C4-2B (cell line): Measurements from ENCODE around the gene IGF1.

ENCODE experiments used
- H3K27ac ChIP-seq: fragments of 450-650 bp; 2 replicates; pipeline ENCODE4 v1.5.1; 2017
- ZFX ChIP-seq: fragments of 450-650 bp; IDR thresholded peaks from 2 replicates; pipeline ENCODE4 v1.6.1; 2017
- TF ChIP-seq, protein P1 (sequence below): fragments of 450-650 bp; conservative IDR thresholded peaks from 2 replicates; pipeline ENCODE4 v1.5.1; 2017; ENCODE audit warnings: mild to moderate bottlenecking

IGF1 gene

DNA sequence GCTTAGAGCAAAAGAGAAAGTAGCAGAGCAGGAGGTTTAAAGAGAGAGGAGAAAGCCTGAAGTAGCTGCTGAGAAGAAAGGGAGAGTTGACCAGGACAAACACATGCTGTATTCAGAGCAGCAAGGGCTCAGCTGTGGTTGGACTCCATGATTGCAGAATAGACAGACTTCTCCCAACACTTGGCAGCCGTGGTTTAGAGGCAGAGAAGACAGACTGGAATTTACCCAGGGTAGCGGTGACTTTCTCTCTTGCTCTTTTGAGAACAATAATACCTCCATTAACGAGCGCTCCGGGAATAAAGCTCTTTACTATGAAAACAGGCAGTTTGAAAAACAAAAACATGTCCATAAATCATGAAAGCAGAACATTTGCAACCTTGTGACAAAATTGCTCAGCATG lies 21.4 kb upstream of the IGF1 start:
- peak overlapping the region; percentile 84 for H3K27ac ChIP-seq
- no peak for TF ChIP-seq ZFX
- TF ChIP-seq, protein P1, sequence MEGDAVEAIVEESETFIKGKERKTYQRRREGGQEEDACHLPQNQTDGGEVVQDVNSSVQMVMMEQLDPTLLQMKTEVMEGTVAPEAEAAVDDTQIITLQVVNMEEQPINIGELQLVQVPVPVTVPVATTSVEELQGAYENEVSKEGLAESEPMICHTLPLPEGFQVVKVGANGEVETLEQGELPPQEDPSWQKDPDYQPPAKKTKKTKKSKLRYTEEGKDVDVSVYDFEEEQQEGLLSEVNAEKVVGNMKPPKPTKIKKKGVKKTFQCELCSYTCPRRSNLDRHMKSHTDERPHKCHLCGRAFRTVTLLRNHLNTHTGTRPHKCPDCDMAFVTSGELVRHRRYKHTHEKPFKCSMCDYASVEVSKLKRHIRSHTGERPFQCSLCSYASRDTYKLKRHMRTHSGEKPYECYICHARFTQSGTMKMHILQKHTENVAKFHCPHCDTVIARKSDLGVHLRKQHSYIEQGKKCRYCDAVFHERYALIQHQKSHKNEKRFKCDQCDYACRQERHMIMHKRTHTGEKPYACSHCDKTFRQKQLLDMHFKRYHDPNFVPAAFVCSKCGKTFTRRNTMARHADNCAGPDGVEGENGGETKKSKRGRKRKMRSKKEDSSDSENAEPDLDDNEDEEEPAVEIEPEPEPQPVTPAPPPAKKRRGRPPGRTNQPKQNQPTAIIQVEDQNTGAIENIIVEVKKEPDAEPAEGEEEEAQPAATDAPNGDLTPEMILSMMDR = no peak

DNA sequence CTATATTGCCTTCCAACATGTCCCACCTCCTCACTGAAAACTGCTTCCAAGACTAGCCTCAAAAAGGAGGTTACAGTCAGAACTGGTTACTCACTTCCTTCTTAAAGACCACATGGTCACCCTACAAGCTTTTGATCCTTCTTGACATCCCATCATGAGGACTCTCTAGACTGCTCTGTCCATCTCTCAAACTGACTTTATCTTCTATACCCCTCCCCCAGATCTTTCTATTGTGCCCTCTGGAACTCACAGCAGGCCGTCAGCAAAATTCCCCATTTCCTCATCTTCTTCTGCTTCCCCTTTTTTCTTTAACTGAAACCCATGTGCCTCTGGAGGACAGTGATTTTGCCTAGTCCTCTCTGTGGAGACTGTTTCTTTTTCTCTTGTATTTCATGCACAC lies 18.1 kb upstream of the IGF1 start:
- TF ChIP-seq, protein P1 = no peak
- no peak for TF ChIP-seq ZFX
- H3K27ac ChIP-seq = no peak overlapping the region

DNA sequence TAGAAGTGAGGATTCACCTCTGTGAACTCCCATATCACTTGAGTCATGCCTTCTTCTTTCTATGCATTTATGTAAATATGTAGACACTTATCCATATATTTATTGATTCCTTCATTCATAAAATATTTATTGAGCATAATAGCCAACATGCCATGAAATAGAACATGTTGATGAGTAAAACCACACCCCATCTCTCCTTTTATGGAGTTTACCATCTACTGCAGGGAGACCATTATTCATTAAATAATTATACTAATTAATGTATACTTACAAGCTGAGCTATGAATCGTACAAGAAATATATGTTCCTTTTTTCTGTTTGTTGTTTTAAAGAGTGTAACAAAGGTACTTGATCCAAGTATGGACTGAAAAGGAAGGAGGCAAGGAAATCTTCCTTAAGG lies 17.4 kb upstream of the IGF1 start:
- no peak for TF ChIP-seq ZFX
- TF ChIP-seq, protein P1 = no peak
- no peak overlapping the region for H3K27ac ChIP-seq

DNA sequence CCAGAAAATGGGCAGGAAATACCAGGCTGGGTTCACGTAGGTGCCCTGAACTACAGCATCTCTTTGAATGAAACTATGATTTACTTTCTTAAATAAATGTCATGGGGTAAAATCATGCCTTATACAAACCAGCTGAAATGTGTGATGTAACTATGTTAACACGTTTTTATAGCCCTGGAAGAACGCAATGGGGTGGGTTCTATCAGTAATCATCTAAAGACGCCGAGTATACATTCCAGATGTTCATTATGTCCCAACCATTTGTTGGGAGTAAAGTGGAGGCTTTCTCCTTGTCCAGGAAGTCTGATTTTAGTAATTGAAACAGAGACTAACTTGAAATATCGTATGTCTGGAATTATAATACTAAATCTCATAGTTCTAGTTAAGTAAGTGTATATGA lies 16.2 kb upstream of the IGF1 start:
- H3K27ac ChIP-seq = no peak overlapping the region

DNA sequence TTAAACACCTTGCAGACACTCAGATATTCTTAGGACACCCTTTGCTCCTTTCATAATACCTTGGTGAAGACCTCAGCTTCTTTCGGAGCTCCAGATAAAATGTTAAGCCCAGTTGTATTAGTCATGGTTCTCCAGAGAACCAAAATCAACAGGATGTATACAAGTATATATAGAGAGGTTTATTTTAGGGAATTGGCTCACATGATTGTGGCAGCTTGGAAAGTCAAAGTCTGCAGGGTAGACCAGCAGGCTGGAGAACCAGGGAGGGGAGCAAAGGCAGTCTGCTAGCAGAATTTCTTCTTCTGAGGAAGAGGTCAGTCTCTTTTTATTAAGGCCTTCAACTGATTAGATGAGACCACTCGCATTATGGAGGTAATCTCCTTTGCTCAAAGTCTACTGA lies 6.9 kb upstream of the IGF1 start:
- no peak overlapping the region for H3K27ac ChIP-seq
- TF ChIP-seq, protein P1 = no peak
- TF ChIP-seq ZFX = no peak

More for the DNA sequence above, 16.2 kb upstream of the IGF1 start:
- TF ChIP-seq, protein P1 = no peak
- no peak for TF ChIP-seq ZFX

DNA sequence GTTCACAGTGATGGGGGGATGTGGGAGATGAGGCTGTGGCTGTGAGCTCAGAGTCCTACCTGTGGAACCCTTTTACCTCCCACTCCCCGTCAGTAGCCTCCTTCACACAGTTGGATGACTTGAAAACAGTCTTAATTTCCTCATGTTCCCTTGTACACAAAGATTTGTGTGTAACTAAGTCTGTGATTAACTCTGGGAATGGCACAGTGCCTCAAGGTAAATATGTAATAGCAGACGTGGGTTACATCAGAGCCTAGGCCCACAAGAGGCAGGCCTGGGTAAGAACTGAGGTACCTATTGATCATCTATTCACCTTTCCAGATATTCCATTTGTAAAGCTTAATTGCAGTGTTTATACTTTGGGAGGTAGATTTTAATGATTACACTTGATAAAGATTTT lies 5.8 kb upstream of the IGF1 start:
- H3K27ac ChIP-seq = no peak overlapping the region; the same call in 1 of the 2 replicates
- TF ChIP-seq, protein P1 = no peak

DNA sequence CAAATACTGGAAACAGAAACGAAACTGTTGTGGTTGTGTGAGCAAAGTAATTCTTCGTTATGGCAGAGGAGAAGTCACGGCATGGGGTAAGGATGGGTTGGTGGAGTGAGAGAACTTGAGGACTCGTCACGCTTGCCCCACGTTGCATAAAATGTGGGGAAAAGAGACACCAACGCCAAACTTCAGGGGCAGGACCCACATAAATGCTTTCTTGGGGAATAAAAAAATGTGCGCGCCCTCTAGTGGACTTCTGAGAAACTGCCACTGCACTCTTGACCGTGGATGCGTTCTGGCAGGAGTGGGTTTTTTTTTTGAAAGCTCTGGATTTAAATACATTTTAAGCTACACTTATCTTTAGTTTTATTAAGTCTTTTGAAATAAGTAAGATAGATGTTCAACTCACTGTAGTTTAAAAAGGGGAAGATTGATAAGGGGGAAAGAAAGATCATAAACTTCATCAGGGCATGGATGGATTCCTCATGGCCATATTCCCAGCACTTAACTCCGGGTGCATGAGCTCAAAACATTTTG lies 4.1 kb upstream of the IGF1 start:
- peak overlapping the region; percentile 20; the same call in 1 of the 2 replicates for H3K27ac ChIP-seq
- no peak for TF ChIP-seq ZFX
- TF ChIP-seq, protein P1 = peak; percentile 87
